Non-pigmented ciliary epithelial cell (primary cell): Measurements from ENCODE around the gene IFNGR2.
"Not testable (repeated sequence)": the region's sequence is repeated elsewhere in the genome, so short reads cannot be mapped to it uniquely, and the experiment has no call there.

Experiments
- DNase-seq: peaks from one replicate; pipeline ENCODE4 v3.0.0-alpha.2; 2010; ENCODE audit warnings: low read depth

Gene IFNGR2

DNA sequence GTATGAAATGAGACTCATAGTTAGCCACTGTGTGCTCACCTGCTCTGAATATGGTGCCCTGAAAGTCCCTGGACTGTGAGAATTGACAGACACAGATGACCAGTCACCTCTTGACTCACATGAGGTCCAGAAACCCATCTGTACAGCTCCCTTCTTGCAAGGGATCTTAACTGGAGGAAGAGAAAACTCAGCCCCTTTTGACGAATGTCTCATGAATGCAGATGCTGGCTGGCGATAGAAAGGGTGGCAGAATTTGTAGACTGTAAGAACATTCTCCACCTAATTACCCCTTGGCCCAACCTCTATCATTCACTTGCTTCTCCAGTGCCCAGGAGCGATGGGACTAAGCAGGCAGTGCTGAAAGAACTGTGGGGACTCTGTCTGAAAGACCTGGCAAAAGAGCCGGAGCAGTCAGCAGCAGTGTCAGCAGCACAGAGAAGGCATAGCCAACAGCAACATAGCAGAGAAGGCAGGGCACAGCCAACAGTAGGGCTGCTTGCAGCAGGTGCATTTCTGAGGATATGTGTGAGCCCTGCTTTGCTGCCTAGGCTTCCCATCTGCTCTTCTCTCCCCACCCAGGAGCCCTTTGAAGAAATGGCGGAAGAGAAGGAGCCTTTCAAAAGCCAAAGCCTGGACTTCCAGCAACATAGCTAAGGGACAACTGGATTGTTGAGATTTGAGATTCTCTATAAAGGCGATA, 25.8 kb upstream of the IFNGR2 start:
- no peak for DNase-seq

DNA sequence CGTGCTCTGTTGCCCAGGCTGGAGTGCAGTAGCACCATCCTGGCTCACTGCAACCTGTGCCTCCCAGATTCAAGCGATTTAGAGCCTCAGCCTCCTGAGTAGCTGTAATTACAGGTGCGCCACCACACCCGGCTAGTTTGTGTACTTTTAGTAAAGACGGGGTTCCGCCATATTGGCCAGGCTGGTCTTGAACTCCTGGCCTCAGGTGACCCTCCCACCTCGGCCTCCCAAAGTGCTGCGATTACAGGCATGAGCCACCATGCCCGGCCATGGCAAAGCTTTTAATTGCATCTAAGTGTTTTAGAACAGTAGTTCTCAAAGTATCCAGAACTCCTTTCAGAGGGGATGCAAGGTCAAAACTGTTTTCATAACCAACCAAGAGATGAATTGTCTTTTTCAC, 25.1 kb upstream of the IFNGR2 start:
- no peak for DNase-seq

DNA sequence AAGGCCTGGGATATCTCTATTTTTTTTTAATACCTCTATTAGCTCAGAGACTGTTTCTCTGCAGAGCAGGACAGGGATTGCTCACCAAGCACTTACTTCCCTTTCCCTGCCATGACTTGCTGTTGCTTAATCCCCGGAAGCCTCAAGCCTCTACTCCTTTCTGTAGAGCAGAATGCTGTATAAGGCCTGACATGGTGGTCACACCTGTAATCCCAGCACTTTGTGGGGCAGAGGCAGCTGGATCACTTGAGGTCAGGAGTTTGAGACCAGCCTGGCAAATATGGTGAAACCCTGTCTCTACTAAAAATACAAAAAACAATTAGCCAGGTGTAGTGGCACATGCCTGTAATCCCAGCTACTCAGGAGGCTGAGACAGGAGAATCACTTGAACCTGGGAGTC, 23.3 kb upstream of the IFNGR2 start:
- DNase-seq = peak; percentile 58

DNA sequence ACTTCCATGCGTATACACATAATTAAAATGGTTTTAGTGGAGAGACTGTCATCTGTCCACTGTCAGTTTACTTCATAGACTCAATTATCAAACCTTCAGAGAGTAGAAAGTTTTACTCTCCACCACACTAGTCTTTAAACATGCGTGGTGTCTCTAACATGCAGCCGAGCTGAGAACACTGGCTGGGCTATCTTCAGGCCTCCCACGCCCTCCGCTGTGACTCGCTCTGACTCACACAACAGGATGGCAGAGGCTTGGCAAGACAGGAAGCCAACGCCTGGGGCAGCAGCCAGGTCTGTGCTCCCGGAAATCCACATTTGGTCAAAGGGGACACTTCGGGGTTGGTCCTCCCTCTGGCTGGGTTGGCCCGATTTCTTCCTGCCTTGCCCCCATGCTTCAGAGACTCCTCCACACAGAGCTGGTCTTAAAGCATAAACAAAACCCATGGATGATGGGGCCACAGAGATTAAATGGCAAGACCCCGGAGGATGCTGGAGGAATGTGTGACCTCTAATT, 22.7 kb upstream of the IFNGR2 start:
- peak; percentile 86 for DNase-seq

DNA sequence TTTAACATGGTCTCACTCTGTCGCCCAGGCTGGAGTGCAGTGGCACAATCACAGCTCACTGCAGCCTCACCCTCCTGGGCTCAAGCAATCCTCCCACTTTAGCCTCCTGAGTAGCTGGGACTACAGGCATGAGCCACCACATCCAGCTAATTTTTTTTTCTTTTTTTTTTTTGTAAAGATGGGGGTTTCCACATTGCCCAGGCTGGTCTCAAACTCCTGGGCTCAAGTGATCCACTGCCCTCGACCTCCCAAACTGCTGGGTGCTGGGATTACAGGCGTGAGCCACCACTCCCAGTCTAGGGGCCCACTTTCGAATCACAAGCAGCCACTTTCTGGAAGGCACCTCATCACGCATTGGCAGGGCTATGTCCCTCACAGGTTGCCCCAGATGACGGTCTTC, 21.8 kb upstream of the IFNGR2 start:
- DNase-seq = not testable (repeated sequence)

DNA sequence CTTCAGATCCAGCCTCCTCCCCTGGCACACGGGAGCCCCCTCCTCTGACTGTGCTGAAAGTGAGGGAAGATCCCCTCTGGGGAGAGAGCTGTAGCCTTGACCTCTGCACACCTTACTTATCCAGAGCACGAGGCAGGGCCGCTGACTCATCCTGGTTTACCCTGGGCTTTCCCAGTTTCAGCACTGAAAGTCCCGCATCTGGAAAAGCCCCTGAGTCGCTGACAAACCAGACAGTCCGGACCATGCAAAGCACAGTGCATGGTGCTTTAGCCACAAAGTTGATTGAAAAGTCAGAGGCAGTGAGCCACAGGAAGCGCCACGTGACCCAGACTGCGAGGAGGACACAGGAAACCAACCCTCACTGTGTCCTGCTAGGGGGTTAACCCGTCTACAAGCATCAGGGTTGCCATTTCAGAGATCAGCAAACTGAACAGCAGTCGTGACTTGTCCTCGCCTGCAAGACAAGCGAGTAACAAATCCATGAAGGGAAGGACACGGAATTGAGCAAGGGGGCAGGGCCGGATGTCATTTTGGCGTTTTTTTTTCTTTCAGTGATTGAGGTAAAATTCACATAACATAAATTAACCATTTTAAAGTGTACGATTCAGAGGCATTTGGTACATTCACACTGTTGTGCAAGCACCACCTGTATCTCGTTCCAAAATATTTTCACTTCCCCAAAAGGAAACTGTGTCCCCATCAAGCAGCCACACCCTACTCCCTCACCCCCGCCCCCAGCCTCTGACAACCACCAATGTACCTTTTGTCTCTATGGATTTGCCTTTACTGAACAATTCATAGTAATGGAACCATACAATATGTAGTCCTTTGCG, 19.9 kb upstream of the IFNGR2 start:
- DNase-seq = peak; percentile 55

DNA sequence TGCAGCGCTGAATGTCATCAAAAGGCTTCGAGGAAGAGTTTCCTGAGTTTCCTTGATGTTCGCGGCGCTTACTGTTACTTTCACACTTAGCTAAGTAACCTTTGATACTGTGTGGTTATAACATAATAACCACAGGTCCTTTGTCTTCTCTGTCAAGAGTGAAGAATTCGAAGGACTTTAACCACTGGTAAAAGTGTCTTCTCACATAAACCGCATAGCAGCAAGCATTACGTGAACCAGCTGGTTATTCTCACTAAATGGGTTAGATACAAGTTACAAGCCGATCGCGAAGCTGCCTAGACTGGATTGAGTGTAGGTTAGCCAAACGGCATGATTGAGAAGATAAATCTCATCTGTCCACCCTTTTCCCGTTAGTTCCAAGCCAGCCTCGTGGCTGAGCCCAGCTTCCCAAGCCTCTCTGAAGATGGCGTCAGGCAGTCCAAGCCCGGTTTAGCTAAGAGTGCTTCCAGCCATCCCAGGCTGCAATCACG, 18.3 kb upstream of the IFNGR2 start:
- DNase-seq = peak; percentile 30

DNA sequence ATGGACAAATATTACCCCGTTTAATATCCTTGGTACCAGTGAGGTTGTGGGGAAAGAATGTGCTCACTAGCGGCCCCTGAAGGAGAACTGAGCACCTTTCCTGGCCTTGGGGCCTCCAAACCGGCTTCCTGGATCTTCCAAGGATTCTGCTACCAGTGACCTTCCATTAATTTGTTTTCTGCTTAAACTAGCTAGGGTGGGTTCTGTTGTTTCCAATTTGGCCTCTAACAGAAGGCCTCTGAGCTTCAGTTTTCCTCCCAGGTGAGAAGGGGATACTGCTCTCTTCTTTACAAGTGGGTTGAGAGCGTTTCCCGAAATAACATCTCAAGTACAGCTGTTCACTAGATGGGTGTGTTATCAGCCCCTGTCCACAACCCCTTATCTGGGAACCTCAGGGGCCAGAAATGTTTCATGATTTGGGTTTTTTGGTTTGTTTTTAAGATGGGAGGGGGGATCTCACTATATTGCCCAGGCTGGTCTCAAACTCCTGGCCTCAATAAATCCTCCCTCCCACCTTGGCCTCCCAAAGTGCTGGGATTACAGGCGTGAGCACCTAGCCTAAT, 16.9 kb upstream of the IFNGR2 start:
- DNase-seq = no peak

DNA sequence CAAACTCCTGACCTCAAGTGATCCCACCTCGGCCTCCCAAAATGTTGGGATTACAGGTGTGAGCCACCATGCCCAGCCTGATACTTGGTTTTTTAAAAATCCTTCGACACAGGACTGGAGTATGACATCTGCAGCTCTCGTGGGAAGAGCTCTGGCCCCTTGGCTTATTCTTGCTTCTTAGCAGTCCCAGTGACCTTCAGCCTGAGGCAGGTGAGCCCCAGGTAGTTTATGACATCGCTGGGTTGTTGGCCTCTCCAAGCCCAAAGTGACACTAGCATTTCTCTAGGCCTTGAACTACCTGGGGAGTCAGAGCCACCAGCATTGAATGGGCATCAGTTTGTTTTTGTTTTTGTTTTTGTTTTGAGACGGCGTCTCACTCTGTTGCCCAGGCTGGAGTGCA, 15.9 kb upstream of the IFNGR2 start:
- no peak for DNase-seq

DNA sequence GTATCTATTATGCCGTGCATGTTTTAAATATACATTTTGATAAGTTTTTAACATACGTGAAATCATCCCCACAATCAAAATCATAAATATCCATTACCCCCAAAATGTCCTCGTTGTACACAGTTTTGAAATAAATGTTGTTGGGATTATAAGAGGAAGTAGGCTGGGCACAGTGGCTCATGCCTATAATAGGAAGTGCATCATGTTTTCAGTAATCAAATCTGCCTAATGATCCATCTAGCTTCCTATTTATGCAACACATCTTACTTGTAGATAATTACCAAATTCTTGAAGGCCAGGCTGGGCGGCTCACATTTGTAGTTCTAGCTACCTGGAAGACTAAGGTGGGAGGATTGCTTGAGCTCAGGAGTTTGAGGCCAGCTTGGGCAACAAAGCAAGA, 15.0 kb upstream of the IFNGR2 start:
- no peak for DNase-seq

DNA sequence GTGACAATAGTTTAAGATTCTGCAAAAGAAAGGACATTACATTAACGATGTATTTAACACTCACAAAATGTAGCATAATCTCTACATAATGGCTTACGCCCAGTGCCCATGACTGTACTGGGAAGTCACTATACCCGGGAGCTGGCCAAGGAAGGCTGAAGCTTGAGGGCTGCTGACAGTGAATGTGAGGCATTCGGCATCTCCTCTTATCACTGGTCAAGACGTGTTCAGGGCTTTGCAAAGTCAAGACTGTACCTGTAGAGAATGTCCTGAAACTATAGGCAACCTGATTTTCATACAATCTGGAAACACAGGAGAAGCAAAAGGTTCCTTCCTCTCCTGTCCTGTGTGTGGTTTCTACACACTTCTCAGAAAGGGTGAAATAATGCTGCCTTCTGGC, 12.7 kb upstream of the IFNGR2 start:
- no peak for DNase-seq

DNA sequence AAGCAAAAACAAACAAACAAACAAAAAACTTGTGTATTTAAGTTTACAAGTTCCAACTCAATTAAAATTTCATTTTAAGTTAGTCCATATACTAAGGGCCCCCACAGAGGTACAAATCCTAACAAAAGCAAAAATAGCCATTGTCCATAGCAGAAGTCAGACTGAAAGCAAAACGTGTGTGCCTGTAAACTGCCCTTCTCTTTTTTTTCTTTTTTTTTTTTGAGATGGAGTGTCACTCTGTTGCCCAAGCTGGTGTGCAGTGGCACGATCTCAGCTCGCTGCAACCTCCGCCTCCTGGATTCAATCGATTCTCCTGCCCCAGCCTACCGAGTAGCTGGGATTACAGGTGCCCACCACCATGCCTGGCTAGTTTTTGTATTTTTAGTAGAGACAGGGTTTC, 11.6 kb upstream of the IFNGR2 start:
- no peak for DNase-seq

DNA sequence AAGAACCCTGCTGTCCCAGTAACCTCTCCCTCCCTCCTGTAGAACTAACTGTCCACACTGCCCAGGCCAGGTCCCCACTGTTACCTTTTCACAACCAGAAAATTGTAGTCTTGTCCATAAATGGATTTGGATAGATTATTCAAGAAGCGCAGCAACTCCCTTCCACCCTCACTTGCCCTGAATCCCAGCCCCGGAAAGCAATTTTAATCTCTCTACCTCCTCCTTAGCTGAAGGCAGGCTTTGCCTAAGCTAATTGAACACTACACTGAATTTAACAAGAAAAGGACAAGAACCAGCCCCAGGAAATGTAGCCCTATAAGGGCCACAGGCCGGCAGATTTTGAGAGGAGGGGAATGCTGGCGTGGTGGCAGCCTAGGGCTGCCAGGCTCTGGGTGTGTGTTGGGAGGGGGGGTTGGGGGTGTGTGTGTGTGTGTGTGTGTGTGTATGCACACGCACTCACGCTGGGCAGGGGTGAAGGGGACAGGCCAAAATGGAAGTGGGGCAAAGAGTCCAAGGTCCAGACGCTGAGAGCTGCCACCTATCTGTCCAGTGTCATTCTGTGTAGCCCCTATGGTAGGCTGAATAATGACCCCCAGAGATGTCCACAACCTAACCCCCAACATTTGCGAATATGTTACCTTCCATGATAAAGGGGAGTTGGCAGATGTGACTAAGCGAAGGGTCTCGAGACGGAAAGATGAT, 10.8 kb upstream of the IFNGR2 start:
- no peak for DNase-seq

DNA sequence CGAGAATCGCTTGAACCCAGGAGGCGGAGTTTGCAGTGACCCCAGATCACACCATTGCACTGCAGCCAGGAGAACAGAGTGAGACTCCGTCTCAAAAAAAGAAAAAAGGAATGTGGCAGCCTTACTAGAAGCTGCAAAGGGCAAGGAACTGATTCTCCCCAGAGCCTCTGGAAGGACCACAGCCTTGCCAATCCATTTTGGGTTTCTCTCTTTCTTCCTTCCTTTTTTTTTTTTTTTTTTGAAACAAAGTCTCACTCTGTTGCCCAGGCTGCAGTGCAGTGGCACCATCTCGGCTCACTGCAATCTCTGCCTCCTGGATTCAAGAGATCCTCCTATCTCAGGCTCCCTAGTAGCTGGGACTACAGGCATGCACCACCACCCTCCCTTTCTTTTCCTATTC, 9.9 kb upstream of the IFNGR2 start:
- no peak for DNase-seq

DNA sequence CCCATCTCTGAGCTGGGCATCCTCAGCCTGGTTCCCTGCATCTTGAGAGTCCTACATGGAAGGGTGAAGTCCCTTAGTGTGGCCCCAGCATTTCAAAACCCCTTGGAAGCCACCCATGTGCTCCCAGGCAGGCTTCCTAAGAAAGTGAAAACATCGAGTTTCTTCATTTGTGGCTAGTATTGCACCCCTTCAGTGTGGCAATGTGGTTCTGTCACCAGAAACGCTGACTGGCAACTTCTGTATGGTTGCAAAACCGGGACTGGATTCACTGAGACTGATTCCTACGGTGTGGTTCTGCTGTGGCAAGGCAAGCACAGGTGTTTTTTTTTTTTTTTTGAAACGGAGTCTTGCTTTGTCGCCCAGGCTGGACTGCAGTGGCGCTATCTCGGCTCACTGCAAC, 9.0 kb upstream of the IFNGR2 start:
- DNase-seq = no peak

DNA sequence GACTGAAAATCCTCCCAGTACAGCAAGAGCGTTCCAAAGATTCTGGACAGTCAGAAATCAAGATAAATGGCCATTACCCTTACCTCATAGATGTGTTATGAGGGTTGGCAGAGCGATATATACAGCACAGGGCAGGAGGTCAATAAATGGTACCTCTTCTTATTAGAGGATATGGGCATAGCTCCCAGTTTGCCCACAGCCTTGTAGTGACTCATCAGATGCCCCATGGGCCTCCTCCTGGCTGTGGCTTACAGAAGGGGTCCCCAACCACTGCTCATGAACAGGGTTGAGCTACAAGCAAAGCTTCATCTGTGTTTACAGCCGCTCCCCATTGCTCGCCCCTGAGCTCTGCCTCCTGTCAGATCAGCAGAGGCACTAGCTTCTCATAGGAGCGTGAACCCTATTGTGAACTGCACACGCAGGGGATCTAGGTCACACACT, 7.3 kb upstream of the IFNGR2 start:
- DNase-seq = no peak

DNA sequence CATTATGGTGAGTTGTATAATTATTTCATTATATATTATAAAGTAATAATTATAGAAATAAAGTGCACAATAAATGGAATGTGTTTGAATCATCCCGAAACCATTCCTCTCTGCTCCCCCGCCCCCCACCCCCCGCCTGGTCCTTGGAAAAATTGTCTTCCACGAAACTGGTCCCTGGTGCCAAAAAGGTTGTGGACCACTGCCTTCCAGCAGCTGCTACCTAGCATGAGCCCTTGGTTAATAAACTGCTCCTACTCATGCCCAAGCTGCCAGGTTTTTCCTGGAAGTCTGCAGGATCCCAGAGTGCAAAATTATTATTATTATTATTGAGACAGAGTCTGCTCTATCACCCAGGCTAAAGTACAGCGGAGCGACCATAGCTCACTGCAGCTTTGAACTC, 6.8 kb upstream of the IFNGR2 start:
- DNase-seq = no peak

DNA sequence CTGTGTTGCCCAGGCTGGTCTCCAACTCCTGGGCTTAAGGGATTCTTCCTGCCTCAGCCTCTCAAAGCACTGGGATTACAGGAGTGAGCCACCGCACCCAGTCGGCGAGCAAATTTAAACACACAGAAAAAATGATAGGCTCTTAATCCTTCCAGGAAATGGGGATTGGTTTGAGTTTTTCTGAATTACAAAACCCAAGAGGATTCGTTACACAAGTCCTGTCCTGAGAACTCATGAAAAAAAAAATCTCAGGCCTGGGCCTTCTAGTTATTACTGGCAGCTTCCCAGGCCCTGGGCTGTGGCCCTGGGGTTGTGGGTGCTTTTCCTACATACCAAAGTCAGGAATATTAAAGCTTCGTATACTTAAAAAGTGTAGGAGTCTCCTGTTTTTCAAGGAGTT, 6.3 kb upstream of the IFNGR2 start:
- DNase-seq = peak; percentile 63

DNA sequence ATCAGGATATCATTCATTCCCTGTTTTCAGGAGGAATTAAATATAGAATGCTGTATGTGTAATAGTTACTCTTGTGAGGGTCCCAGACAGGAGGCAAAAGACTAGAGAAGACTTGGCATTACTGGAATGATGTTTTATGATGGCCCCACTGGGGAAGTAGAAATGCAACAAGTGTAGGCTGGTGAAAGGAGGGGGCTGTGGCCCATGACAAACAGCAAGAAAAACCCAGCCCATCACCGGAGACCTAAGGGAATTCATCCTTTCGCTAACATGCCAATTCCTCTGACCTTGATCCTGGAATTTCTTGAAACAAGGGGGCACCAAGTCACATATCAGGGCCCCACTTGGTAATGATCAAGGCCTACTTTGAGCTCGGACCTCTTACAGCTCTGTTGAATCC, 5.5 kb upstream of the IFNGR2 start:
- no peak for DNase-seq

DNA sequence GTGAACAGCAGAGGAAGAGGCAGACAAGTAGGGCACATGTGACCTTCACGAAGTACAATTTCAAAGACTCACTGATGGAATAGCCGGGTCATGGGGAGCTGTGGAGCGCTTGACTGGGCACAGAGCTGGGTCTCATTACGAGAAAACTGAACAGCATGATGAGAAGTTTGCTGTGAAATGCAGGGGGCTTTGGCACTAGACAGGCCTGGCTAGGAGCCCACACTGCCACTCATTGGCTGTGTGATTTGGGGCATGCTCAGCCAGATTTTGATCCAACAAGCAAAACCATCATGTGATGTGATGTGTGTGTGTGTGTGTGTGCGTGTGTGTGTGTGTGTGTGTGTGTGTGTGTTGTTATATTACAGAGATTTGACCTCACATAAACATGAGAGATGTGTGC, 4.9 kb upstream of the IFNGR2 start:
- no peak for DNase-seq

DNA sequence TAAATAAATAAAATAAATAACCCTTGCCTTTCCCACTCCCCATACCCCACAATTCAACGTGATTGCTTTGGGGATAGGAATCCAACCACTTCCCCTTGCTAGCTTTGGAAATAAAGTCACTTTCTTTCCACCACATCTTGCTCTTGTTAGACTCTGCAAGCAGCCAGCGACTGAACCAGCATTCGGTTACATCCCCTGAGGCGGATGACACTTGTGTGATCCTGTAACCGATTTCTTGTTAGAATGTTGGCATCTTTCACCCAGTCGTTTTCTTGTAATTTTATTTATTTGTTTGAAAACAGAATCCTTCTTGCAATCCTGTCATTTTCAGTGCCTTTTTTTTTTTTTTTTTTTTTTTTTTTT, 1.6 kb upstream of the IFNGR2 start:
- DNase-seq = no peak
